GM10248 (cell line): ENCODE data around the gene MAP3K14.
A peak's percentile ranks its signal among the peaks of the same experiment; 100 is the strongest.

Experiments used
- CTCF ChIA-PET: fragments of 300-600 bp; sonication (Branson Sonifier 250); formaldehyde crosslinking; extraction: SDS; loops from one replicate; lab custom pipeline; 2021; ENCODE audit warnings: antibody characterized with exemption; lab: Yijun Ruan, JAX
- POLR2A ChIA-PET: fragments of 350-650 bp; sonication (Branson Sonifier 250); formaldehyde crosslinking; extraction: SDS; loops from one replicate; lab custom pipeline; 2020; ENCODE audit warnings: antibody characterized with exemption; lab: Yijun Ruan, JAX
- DNase-seq: peaks from one replicate; pipeline ENCODE4 v3.0.0; 2012; ENCODE audit errors: extremely low spot score
- CTCF ChIP-seq: IDR thresholded peaks from 2 replicates; pipeline ENCODE4 v1.5.1; 2012; ENCODE audit warnings: mild to moderate bottlenecking, low read depth; ENCODE audit errors: extremely low read depth, missing control alignments, control extremely low read depth

Gene MAP3K14

GRCh38 chr17:45264988-45265387, 51.8 kb downstream of the MAP3K14 start:
- no peak for DNase-seq
- TF ChIP-seq CTCF: no peak
- ChIA-PET POLR2A (no interaction called here), CTCF (interaction anchor here (1.0 to 5.7 kb wide), 9 partner anchors 9 to 128 kb away, joined by 3 to 26 read pairs (median 10); no protein-coding TSS in a partner anchor)

- TF ChIP-seq CTCF: no peak
- ChIA-PET POLR2A (no interaction called here), CTCF (interaction anchor here (1.0 to 5.7 kb wide), 4 partner anchors 8 to 123 kb away, joined by 3 to 22 read pairs (median 16); no protein-coding TSS in a partner anchor)
Observed at GRCh38 chr17:45264430-45264829, 52.4 kb downstream of the MAP3K14 start.

GRCh38 chr17:45263477-45263860, 53.4 kb downstream of the MAP3K14 start:
- no peak for DNase-seq
- POLR2A ChIA-PET: no interaction called here
- no peak for TF ChIP-seq CTCF
- CTCF ChIA-PET: interaction anchor here (0.8 to 5.7 kb wide), 5 partner anchors 9 to 44 kb away, joined by 3 to 22 read pairs (median 4); no protein-coding TSS in a partner anchor

More at GRCh38 chr17:45264430-45264829, 52.4 kb downstream of the MAP3K14 start:
- DNase-seq: no peak

GRCh38 chr17:45262516-45263476, 54.0 kb downstream of the MAP3K14 start:
- TF ChIP-seq CTCF: no peak
- CTCF ChIA-PET: interaction anchor here (0.8 to 5.7 kb wide), 6 partner anchors 9 to 127 kb away, joined by 3 to 22 read pairs (median 4); partner anchors contain the start of gene ACBD4
- DNase-seq: no peak
- POLR2A ChIA-PET: no interaction called here

GRCh38 chr17:45261577-45262515, 55.0 kb downstream of the MAP3K14 start, which contains the start of gene SPATA32:
Gene SPATA32 (minus strand): TSS chr17:45262094. CDS start chr17:45262016, 78 bp downstream.
- POLR2A ChIA-PET: no interaction called here
- peak; percentile 81 for DNase-seq
- CTCF ChIA-PET: interaction anchor here (1.0 to 3.1 kb wide), 3 partner anchors 8 to 126 kb away, joined by 3 to 16 read pairs (median 4); partner anchors contain the start of gene ACBD4
- TF ChIP-seq CTCF: no peak
